Pancreas (tissue), 10 donors: ENCODE data around the gene FOXA2. TPM values are rescaled to one million over a fixed set of nuclear protein-coding genes. Genes with fewer than 3 reads are reported as not detected.
A peak's percentile ranks its signal among the peaks of the same experiment; 100 is the strongest.

ENCODE experiments used
- ATAC-seq, 4 donors: fragments of 200-7000 bp; cut with Tn5 transposase; one replicate each; pipeline versions ENCODE4 v1.8.0 to v1.9.1; 2020; ENCODE audit warnings: mild to moderate bottlenecking in 4 of 4, moderate library complexity in 4 of 4
- DNase-seq, 6 donors: peaks; one replicate each; pipeline ENCODE4 v3.0.0-alpha.2; 2020
- FAIRE-seq: peaks from 2 replicates; lab custom pipeline; 2012; peaks lifted over from hg19 to GRCh38; lab: Jason Lieb, UNC
- H3K27ac ChIP-seq, 4 donors: fragments of 200-600 bp; sonication (generic); 1 replicate in 3 of 4; 2 replicates in 1 of 4; pipeline versions ENCODE4 v1.5.0 to v1.8.0; 2020
- H3K27me3 ChIP-seq, 4 donors: fragments of 200-600 bp; one replicate each; pipeline ENCODE4 v1.8.0; 2021
- H3K36me3 ChIP-seq, 3 donors: fragments of 200-600 bp; sonication (generic) in 1 of 3; one replicate each; pipeline versions ENCODE4 v1.5.0 to v1.8.0; 2020 to 2021
- H3K4me1 ChIP-seq, 3 donors: fragments of 200-600 bp; one replicate each; pipeline ENCODE4 v1.8.0; 2021
- H3K4me3 ChIP-seq, 4 donors: fragments of 200-600 bp; sonication (generic) in 2 of 4; one replicate each; pipeline versions ENCODE4 v1.5.0 to v1.8.0; 2020 to 2021
- H3K9me3 ChIP-seq, 4 donors: fragments of 200-600 bp; one replicate each; pipeline ENCODE4 v1.8.0; 2021
- WGBS, 2 donors: extraction: QIAGEN DNeasy Blood & Tissue Kit; methylation state at CpG; one replicate each; pipeline ENCODE4 v1.1.7; 2013; 5-methylcytosine and 5-hydroxymethylcytosine counted together
- intact Hi-C, 3 donors: fragments of 100-400 bp; cut with DNase I; formaldehyde crosslinking; loops; one replicate each; pipeline versions ENCODE4 v1.11.1 to v1.14.2; 2022
- polyA plus RNA-seq, 2 donors: library from polyadenylated mRNA; stranded (reverse); fragments of 200-250 nt; gene quantifications; one replicate each; pipeline ENCODE4 v1.2.3, GENCODE V29; 2013
- total RNA-seq, 6 donors: library from RNA; stranded (reverse); fragmentation: NEBNext Ultra II Directional in 4 of 6; extraction: Animal tissue kit (Norgen Biotek cat#: 25700) in 4 of 6; gene quantifications; one replicate each; pipeline versions ENCODE4 v1.2.1 to v1.2.4, GENCODE V29; 2021 to 2023
- TF ChIP-seq, protein P1 (sequence below), 4 donors: fragments of 200-600 bp; sonication (generic) in 3 of 4; IDR thresholded peaks; one replicate each; pipeline versions ENCODE4 v1.5.0 to v1.8.0; 2021; ENCODE audit warnings: antibody characterized with exemption in 4 of 4
- donor health status: healthy with polysubstance abuse.
- donor health status: DM: no; HTN: no; CAD: no; lungs with moderate emphysema.
- donor health status: DM: no; HTN: no; CAD: no.
- donor health status: control.
- donor health status: control.
- donor health status: Bipolar disorder and iron deficiency.
- donor health status: DM: yes; HTN: yes; CAD: no.
- donor health status: DM: no; HTN: no; CAD: no.
- donor health status: DM: no; HTN: no; CAD: no.
- donor health status: DM: yes; HTN: yes; CAD: no.

Gene FOXA2
- total and polyA plus RNA-seq, 8 donors, result 14.2 to 30.4 (median 18.3) TPM

DNA sequence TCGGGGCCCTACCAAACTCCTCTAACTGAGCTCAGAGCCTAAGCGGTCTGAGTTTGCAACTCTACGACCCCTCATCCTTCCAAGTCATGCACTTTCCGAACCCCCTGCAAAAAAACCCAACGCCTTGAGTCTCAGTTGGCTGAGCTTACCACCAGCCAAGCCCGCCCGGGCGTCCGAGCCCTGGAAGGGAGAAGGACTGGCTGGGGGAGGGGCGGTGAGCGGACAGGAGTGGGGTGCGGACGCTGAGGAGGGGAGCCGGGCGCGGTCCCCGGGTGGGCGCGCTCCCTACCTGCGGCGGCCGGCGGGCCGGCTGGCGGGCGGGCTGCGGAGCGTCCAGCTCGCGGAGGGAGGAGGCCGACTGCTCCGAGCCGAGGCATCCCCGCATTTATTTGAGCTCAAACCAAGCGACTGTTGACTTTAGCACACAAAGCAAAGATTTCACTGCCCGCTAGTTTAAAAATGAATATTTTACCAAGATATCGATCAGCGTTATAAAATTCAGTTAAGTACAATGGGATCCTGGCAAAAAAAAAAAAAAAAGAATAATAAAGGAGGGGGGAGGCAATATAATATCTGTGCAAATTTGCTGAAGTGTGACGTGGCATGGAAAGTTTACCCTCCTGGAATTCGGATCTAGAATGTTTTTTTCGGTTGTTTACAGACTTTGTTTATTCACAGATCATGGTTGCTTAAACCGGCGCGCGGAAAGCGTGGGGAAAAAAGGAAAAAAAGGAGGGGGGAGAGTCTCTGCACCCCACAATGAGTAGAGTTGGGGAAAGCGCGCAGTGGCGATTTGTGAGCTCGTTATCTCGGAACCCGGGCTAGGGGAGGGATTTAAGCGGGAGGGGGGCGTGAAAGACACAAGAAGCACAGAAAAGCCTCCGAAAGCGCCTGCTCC is 5.9 kb downstream of the FOXA2 start:
- intact Hi-C loops, result loop anchor here in 1 of 3 donors (5.0 kb wide), 1 partner anchor 86 kb away; no protein-coding TSS in a partner anchor
- FAIRE-seq (no peak), DNase-seq (peak; percentile 54 to 87 (median 74)), ATAC-seq (peak; percentile 18 to 41 (median 24))
- H3K27ac ChIP-seq, result peak overlapping the region; percentile 85 to 98 (median 94)
- no peaks in the 10 kb centered on the region for H3K9me3 ChIP-seq
- TF ChIP-seq, protein P1, sequence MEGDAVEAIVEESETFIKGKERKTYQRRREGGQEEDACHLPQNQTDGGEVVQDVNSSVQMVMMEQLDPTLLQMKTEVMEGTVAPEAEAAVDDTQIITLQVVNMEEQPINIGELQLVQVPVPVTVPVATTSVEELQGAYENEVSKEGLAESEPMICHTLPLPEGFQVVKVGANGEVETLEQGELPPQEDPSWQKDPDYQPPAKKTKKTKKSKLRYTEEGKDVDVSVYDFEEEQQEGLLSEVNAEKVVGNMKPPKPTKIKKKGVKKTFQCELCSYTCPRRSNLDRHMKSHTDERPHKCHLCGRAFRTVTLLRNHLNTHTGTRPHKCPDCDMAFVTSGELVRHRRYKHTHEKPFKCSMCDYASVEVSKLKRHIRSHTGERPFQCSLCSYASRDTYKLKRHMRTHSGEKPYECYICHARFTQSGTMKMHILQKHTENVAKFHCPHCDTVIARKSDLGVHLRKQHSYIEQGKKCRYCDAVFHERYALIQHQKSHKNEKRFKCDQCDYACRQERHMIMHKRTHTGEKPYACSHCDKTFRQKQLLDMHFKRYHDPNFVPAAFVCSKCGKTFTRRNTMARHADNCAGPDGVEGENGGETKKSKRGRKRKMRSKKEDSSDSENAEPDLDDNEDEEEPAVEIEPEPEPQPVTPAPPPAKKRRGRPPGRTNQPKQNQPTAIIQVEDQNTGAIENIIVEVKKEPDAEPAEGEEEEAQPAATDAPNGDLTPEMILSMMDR (IDR thresholded peaks at IDR 0.05), result no peak
- peaks cover 0 to 10% (median 2%) of the 10 kb centered on the region in 3 donors for H3K36me3 ChIP-seq
- no peaks in the 10 kb centered on the region for H3K27me3 ChIP-seq
- 1% methylated on average over 45 to 56 of the region's 56 CpGs for WGBS, 2 donors
- peaks cover 15 to 30% (median 24%) of the 10 kb centered on the region in 3 donors for H3K4me1 ChIP-seq
- peak overlapping the region; percentile 47 to 90 (median 64) for H3K4me3 ChIP-seq

DNA sequence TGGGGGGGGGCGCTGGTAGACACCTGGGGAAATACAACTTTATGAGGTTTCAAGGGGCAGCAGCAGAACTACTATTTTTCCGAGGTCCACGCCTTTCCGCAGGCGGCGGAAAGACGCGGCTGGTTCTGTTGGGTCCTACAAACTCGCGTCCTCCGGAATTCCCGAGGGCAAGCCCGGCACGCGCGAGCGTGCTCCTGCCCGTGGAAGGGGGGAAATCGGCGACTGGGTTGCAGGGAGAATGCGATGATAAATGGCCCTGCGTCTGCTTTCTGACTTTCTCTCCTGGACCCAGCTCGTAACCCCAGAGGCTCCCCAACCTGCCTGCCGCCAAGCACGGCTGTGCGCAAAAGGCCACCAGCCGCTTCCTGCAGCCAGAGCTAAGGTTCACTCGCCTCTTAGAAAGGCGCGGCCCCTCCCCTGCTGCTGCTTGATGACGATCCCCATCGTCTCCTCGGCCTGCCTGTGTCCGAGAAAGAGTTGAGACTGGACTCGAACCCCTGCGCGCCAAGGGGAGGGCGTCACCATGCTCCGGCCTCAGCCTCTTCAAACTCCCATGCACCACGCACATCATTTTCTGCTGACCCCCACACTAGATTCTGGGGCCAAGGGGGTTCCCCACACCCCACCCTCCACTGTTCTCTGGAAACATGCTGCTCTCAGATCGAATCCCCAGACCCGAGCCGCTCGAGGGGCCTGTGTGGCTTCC is 6.7 kb downstream of the FOXA2 start:
- Histone ChIP-seq H3K27ac (peak overlapping the region; percentile 85 to 98 (median 94)), H3K9me3 (no peaks in the 10 kb centered on the region), H3K36me3 (peaks cover 0 to 10% (median 2%) of the 10 kb centered on the region in 3 donors), H3K27me3 (no peaks in the 10 kb centered on the region), H3K4me1 (peaks cover 18 to 33% (median 28%) of the 10 kb centered on the region in 3 donors), H3K4me3 (peak overlapping the region; percentile 47 to 90 (median 64))
- ATAC-seq (peak; percentile 35 to 52 (median 44)), DNase-seq (peak; percentile 67 to 89 (median 76)), FAIRE-seq (no peak)
- intact Hi-C loops, result loop anchor here in 1 of 3 donors (5.0 kb wide), 1 partner anchor 85 kb away; no protein-coding TSS in a partner anchor
- WGBS, 2 donors, result 1 to 2% methylated on average over 44 of the region's 44 CpGs
- TF ChIP-seq, protein P1 (IDR thresholded peaks at IDR 0.05), result no peak

DNA sequence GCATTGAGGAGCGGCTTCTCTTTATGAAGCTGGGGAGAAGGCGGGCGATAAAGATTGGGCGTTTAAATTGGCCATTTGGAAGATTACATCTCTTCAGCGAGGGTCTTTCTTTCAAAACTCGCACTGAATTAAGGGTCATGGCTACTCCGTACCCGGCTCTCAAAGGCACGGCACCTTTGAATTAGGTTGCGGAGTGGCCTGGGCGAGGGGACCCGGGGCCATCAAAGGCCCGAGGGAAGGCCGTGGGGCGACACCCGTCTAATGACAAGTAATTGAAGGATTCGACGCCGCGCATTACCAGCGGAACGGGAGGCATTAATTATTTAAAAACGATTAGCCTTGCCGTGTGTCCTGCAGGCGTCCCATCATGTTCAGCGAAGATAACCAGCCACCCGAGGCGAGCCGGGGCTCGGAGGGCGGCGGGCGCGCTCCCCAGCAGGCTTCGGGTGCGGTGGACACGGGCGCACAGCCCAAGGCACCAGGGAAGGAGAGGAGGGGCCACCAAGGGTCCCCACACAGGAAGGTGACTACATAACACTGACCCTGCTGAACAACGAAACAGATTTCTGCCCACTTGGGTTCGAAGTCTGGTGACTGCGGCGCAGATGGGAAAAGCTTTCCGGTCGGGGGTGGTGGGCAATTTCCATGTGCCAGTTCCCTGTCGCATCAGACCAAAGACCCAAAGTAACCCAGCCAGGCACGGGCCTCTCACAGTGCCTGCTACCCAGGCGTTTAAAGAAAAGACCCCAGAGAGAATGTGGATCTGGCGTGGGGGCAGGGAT is 7.4 kb downstream of the FOXA2 start:
- Histone ChIP-seq H3K4me1 (peaks cover 23 to 36% (median 28%) of the 10 kb centered on the region in 3 donors), H3K27ac (peak overlapping the region; percentile 85 to 98 (median 94)), H3K4me3 (peak overlapping the region; percentile 47 to 90 (median 64)), H3K27me3 (no peaks in the 10 kb centered on the region), H3K36me3 (peaks cover 0 to 5% (median 0%) of the 10 kb centered on the region in 3 donors), H3K9me3 (no peaks in the 10 kb centered on the region)
- peak in 4 of 6 donors; percentile 36 to 69 (median 42) for DNase-seq
- 2 to 9% methylated on average over 48 of the region's 48 CpGs for WGBS, 2 donors
- intact Hi-C loops, result loop anchor here in 1 of 3 donors (5.0 kb wide), 1 partner anchor 85 kb away; no protein-coding TSS in a partner anchor
- ATAC-seq, result peak in 3 of 4 donors; percentile 2 to 13 (median 7)
- FAIRE-seq, result no peak
- TF ChIP-seq, protein P1 (IDR thresholded peaks at IDR 0.05), result no peak

DNA sequence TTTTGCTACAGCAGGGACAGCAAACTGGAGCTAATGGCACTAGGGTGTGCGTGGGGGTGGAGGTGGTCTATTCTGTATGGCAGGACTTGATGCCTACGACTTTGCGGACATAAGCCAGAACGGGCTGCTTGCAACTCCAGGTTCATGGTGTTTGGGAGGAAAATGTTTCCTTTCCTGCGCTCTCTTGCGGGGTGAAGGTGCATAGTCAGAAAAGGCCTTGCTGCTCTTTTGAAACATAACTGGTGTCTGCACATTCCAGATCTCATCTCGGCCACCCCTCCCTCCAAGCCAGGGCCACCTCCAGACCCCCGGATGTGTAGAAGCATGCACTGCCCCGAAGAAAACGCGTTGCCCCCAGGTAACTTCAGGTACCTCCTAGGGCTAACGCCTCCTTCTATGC is 8.1 kb downstream of the FOXA2 start:
- no peaks in the 10 kb centered on the region for H3K27me3 ChIP-seq
- peak in 1 of 6 donors; percentile 42 for DNase-seq
- H3K9me3 ChIP-seq, result no peaks in the 10 kb centered on the region
- ATAC-seq, result peak in 3 of 4 donors; percentile 2 to 3 (median 2)
- H3K4me3 ChIP-seq, result peak overlapping the region in 3 of 4 donors; percentile 47 to 90 (median 74)
- FAIRE-seq, result no peak
- peak overlapping the region; percentile 85 to 98 (median 94) for H3K27ac ChIP-seq
- WGBS, 2 donors, result 8 to 15% methylated on average over 12 of the region's 12 CpGs
- peaks cover 27 to 40% (median 28%) of the 10 kb centered on the region in 3 donors for H3K4me1 ChIP-seq
- intact Hi-C loops, result loop anchor here in 1 of 3 donors (5.0 kb wide), 1 partner anchor 84 kb away; no protein-coding TSS in a partner anchor
- TF ChIP-seq, protein P1 (IDR thresholded peaks at IDR 0.05), result no peak
- H3K36me3 ChIP-seq, result peaks cover 0 to 5% (median 0%) of the 10 kb centered on the region in 3 donors
